Measurements from ENCODE around the gene PTH1R.

The PTH1R gene

DNA sequence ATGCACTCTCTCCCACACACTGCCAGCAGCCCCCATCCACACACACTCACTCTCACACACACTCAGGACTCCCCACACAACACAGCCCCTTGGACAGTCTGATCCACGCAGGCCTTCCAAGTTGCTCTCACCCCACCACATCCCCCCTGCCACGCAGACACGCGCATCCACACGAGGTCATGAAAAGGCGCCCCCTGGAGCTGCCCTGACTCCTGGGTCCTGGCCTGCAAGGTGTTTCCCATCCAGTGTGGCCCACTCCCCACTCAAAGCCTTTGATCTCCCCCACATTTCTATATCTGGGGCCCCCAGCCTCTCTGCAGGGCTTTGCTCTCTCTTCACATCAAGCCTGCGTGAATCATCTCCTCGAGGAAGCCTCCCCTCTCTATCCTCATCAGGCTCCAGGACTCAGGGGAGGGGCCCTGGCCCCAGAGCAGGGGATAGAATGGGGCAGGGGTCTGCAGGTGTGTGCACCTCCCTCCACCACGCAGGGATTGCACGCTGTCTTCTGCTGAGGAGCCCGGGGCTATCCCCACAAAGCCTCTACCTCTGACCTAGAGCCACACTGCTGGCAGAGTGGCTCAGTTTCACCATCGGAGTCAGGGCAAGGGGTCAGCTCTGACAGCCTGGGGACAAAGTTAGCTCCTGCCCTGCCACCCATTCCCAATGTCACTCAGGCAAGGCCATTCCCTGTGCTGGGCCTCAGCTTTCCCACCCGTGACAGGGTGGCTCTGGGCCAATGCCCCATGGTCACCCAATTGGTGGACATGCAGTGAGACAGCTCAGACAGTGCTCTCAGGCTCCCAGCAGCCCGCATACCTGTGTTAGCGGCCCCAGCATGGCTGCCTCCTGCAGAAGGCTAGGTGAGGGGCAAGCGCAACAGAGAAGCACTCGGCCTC, 20.7 kb upstream of the PTH1R start:
- ATAC-seq = no peak
- Mint-ChIP-seq H3K4me1 (no peaks in the 10 kb centered on the region), H3K9me3 (no peaks in the 10 kb centered on the region), H3K27me3 (peaks cover 5% of the 10 kb centered on the region), H3K36me3 (ENCODE audit: low read depth) (no peaks in the 10 kb centered on the region), H3K4me3 (no peak overlapping the region), H3K27ac (no peak overlapping the region)
- DNase-seq = peak; percentile 0

DNA sequence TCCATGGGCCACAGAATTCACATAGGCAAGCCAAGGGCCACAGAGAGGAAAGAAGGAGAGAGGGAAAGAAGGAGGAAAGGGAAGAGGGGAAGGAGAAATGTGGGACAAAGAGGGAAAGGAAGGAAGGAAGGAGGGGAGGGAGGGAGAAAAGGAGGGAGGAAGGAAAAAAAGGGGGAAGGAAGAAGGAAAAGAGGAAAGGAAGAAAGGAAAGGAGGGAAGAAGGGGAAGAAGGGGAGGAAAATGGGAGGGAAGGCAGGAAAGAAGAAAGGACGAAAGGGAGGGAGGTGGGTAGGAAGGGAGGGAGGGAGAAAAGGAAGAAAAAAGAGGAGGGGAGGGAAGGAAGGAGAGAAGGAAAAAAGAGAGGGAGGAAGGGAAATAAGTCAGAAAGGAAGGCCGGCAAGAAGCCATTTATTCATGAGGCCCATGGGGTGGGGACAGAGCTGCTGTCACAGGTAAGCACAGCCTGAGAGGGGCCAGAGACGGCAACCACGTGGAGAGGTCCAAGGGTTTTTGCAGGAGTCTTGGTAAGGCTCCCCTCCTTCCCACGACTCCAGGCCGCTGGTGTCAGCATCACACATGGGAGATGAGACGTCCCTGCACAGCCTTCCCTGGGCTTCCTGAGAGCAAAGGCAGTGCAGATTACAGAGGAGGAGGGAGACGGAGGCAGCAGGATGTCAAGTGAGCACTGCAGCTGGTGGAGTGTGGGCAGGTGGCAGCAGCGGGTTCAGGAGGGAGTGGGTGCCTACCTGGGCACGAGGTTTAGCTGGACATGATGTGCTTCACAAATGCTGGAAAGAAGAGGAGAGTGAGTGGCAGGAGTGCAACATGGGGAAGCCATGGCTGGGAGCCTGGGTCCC, 19.8 kb upstream of the PTH1R start:
- H3K9me3 Mint-ChIP-seq = no peaks in the 10 kb centered on the region
- no peak overlapping the region for H3K4me3 Mint-ChIP-seq
- no peak for ATAC-seq
- H3K27ac Mint-ChIP-seq = no peak overlapping the region
- H3K36me3 Mint-ChIP-seq (ENCODE audit: low read depth) = no peaks in the 10 kb centered on the region
- no peaks in the 10 kb centered on the region for H3K4me1 Mint-ChIP-seq
- no peak for DNase-seq
- H3K27me3 Mint-ChIP-seq = peaks cover 5% of the 10 kb centered on the region

DNA sequence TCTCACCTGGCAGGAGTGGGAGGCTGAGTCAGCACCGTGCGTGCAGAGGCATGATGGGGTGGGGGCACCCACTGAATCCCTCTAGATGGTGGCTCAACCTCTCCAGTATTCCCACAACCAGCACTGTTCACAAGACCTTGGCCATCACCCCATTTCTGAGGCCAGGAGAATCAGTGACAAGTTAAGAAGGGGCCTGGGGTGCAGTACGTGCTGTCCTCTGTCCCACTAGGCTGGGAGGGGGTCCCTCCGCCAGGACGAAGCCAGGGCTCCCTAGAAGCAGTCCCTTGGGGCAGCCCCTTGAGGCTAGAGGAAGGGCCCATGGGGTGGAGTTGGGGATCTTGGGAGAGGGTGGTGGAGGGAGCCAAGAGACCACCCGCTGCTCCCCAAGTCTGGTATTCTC, 19.1 kb upstream of the PTH1R start:
- no peak for ATAC-seq
- no peak for DNase-seq
- no peaks in the 10 kb centered on the region for H3K4me1 Mint-ChIP-seq

DNA sequence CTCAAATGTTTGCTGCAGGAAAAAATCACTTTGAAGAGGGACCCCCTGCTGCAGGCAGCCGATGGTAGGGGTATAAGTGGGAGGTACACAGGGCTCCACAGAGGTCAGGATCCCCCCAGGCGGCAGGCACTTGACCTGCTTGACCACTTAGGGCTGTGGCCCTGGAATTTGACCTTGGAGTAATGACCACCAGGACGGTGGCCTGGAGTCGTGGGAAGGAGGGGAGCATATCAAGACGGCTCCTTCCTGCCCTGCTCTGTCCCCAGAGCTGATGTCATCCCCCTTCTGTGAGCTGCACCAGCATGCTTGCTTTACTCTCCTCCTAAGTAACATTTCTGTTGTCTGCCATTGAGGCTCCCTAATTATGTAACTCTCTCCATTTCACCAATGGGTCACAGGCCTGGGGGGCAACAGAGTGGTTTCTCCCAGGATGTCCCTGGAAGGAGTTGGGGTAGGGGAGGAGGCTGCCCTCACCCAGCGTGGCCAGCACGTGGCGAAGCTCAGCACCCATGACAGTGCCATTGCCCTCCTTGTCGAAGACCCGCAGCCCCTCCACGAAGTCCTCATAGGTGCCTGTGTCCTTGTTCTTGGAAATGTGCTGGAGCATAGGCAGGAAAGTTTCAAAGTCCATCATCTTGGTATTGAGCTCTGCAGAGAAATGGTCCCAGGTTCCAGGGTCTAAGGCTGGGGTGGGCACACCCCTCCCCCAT, 18.4 kb upstream of the PTH1R start:
- DNase-seq = no peak
- Mint-ChIP-seq H3K27ac (no peak overlapping the region), H3K27me3 (peaks cover 5% of the 10 kb centered on the region), H3K36me3 (ENCODE audit: low read depth) (no peaks in the 10 kb centered on the region), H3K9me3 (no peaks in the 10 kb centered on the region), H3K4me1 (no peaks in the 10 kb centered on the region), H3K4me3 (no peak overlapping the region)
- no peak for ATAC-seq

More for the DNA sequence above, 19.1 kb upstream of the PTH1R start:
- no peaks in the 10 kb centered on the region for H3K9me3 Mint-ChIP-seq
- no peak overlapping the region for H3K4me3 Mint-ChIP-seq
- no peaks in the 10 kb centered on the region for H3K36me3 Mint-ChIP-seq (ENCODE audit: low read depth)
- H3K27ac Mint-ChIP-seq = no peak overlapping the region
- peaks cover 5% of the 10 kb centered on the region for H3K27me3 Mint-ChIP-seq

DNA sequence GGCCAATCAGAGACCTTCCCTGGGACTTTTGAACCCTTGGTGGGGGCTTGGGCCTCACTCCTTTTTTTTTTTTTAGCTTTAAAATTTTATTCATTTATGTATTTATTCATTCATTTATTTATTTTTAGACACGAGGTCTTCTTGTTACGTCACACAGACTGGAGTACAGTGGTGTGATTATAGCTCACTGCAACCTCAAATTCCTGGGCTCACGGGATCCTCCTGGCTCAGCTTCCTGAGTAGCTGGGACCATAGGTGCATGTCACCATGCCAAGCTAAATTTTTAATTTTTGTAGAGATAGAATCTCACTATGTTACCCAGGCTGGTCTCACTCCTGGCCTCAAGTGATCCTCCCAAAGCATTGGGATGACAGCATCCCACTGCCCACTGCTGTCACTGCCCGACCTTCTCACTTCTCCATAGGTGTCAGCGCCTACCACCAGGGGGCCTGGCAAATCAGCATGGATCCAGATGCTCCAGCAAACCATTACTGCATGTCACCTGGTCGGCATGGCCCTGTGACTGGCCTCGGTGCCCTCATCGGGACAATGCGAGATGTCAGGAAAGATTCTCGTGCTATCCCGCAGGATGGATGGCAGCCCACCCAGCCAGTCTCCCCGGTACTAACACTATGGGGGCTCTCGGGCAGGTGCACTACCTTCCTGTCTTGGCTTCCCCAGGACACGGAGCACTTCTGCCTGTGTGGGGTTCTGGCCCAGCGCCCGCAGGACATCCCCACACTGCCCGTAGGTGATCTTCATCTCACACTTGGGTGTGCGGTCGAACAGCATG, 17.3 kb upstream of the PTH1R start:
- H3K4me3 Mint-ChIP-seq = no peak overlapping the region
- ATAC-seq (peak; percentile 42), DNase-seq (peak; percentile 25)
- H3K27me3 Mint-ChIP-seq = peaks cover 5% of the 10 kb centered on the region
- no peak overlapping the region for H3K27ac Mint-ChIP-seq
- H3K9me3 Mint-ChIP-seq = no peaks in the 10 kb centered on the region
- no peaks in the 10 kb centered on the region for H3K36me3 Mint-ChIP-seq (ENCODE audit: low read depth)
- no peaks in the 10 kb centered on the region for H3K4me1 Mint-ChIP-seq

DNA sequence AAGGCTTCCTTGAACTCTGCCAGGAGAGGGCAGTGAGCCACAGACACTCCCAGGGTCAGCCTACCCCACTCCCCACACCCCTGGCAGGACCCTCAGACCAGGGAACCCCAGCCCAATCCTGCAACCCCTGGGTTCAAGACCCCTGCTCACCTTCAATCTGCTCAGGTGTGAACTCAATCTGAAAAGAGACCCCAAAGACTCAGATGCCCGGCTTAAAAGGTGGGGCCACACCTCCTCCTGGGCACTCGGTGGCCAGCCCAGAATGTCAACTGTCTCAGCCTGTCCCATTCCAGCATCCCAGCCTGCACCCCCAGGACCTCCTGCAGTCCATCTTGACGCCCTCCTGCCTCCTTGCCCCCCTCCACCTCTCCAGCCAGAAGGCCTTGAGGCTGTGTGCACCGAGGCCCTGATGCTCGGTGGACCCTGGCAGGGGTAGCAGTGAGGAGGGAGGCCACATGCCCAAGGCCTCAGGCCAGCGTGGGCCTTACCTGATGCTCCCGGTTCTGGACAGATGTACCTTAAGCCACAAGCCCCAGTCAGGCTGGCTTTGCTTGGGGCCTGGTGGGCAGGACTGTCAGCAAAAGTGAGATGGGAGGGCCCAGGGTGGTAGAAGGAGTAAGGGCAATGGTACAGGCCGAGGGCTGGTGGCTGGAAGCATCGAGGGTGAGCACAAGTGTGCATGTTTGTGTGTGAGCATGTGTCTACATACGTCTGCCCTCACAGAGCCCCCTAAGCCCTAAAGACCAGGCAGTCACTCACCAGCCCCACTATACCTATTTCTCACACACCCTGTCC, 16.5 kb upstream of the PTH1R start:
- Mint-ChIP-seq H3K4me1 (no peaks in the 10 kb centered on the region), H3K36me3 (ENCODE audit: low read depth) (no peaks in the 10 kb centered on the region), H3K27ac (no peak overlapping the region), H3K4me3 (no peak overlapping the region), H3K9me3 (no peaks in the 10 kb centered on the region), H3K27me3 (peaks cover 5% of the 10 kb centered on the region)
- peak; percentile 2 for DNase-seq
- no peak for ATAC-seq

DNA sequence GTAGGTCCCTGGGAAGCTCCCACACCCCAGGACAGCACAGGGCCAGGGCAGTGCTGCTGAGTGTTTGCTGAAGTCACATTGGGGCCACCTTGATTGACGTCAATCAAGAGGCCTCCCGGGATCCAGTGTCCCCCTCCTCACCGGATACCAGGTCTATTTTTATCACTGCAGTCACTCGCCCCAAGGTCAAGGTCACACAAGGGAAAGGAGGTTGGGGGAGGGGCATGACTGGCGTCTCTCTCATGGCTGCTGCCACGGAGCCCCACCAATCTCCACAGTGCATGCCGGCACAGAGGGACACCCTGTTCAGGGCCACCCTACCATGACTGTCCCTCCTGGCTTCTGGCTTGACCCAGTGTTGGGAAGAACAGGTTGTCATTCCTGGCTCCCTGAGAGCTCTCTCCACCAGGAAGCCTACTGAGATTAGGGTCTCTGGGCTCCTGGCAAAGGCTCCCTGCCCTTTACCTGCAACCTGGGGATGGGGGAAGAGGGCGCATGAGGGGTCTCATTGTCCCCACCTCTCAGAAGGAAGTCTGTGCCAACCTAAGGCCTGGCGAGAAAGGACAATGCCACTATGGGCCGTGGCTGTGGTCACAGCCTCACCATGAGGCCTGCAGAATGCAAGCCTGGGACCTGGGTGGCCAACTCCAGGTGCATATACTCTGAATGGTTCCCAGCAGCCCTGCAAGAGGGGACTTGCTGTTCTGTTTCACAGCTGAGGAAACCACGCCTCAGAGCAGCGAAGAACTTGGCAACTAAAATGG, 15.7 kb upstream of the PTH1R start:
- Mint-ChIP-seq H3K36me3 (ENCODE audit: low read depth) (no peaks in the 10 kb centered on the region), H3K4me3 (no peak overlapping the region), H3K9me3 (no peaks in the 10 kb centered on the region), H3K27ac (no peak overlapping the region), H3K27me3 (peaks cover 4% of the 10 kb centered on the region), H3K4me1 (no peaks in the 10 kb centered on the region)
- ATAC-seq (no peak), DNase-seq (peak; percentile 0)

DNA sequence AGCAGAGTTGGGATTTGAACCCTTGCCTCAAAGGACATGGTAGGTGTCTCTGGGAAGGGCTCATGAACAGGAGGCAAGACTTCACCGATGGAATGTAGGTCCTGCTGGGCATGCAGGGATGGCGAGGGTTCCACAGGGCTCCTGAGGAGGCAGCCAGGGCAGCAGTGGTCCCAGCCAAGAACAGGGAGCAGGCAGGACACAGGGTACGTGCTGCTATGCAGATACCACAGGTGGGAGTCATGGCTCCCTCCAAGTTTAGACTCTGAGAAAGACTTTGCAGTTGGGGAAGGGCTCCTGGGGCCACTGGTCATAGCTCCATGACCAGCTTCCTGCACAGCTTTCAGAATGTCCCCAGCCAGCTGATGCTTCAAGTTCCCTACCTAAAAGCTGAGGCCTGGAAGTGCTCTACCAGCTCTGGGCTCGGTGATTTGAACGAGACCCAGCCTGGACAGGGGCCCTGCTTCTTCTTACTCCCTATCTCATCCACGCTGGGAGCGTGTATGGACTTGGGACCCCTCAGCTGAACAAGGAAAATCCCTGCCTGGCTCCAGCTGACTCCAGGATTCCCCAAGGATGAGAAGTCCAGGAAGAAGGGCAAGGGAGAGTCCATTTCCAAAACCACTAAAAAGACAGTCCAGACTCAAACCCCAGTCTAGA, 15.0 kb upstream of the PTH1R start:
- ATAC-seq (no peak), DNase-seq (no peak)
- no peaks in the 10 kb centered on the region for H3K9me3 Mint-ChIP-seq
- no peak overlapping the region for H3K4me3 Mint-ChIP-seq
- H3K27me3 Mint-ChIP-seq = peaks cover 5% of the 10 kb centered on the region
- H3K36me3 Mint-ChIP-seq (ENCODE audit: low read depth) = no peaks in the 10 kb centered on the region
- no peak overlapping the region for H3K27ac Mint-ChIP-seq
- no peaks in the 10 kb centered on the region for H3K4me1 Mint-ChIP-seq

DNA sequence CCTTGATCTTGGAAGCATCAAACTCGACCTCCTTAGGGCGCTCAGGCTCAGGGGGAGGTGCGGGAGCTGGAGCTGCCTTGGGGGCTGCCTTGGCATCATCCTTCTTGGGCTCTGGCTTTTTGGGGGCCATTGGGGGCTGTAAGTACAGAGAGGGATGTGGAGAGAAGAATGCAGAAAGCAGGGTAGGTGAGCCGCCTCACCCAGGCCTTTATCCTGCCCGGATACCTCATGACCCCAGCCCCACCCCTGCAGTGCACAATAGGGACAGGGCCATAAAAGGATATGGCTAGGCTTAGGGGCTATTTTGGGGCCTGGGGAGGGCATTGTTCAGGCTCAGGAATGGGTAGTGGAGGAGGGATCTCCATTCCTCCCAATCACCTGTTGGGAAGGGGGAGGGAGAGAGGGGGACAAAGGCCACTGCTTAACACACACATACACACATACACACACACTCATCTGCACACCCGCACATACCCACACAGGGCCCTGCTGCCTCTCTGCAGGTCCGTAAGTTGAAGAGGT, 14.2 kb upstream of the PTH1R start, which contains the start of gene MYL3:
TSS of gene MYL3 (minus strand) at position 184 of the 522 bp plus-strand sequence. CDS start at position 130, 54 bp downstream.
- no peaks in the 10 kb centered on the region for H3K9me3 Mint-ChIP-seq
- no peaks in the 10 kb centered on the region for H3K4me1 Mint-ChIP-seq
- ATAC-seq (no peak), DNase-seq (no peak)
- H3K36me3 Mint-ChIP-seq (ENCODE audit: low read depth) = no peaks in the 10 kb centered on the region
- no peak within 1 kb of the TSS for H3K27ac Mint-ChIP-seq
- H3K4me3 Mint-ChIP-seq = no peak within 1 kb of the TSS
- H3K27me3 Mint-ChIP-seq = peaks cover 2% of the 10 kb centered on the region

DNA sequence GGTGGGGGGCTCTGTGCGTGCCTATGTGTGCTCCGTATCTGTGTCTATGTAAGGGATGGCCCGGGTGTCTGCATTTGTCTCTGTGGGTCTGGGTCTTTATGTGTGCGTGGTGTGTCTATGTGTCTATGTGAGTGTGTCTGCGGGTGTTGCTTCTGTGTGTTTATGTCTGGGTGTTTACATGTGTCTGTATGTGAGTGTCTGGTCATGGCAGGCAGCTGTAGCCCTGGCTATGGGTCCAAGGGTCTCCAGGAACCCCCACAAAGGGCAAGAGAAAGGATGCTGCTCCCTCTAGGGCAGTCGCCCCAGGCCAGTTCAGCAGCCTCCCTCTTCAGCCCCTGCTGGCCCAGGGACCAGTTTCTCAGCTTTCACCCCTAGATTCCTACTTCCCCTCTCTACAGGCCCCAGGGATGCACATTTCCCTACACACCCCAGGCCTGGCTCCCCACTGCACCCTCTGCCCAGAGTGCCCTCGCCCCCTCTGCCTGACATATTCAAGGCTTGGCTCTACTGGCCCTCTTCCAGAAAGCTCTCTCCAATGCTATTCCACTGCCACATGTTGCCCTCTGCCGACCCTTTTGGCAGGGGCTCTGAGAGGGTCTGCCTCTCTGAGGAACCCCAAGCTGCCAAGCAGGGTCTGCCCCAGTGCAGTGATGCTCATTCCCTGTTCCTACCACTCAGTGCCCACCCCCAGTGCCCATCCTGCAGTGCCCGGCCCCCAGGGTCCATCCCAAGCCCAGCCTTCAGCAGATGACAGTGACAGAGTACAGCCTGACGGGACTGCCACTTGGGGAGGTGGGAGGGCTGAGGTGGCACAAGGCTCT, 13.2 kb upstream of the PTH1R start:
- Mint-ChIP-seq H3K27me3 (peaks cover 2% of the 10 kb centered on the region), H3K4me1 (no peaks in the 10 kb centered on the region), H3K4me3 (no peak overlapping the region), H3K27ac (no peak overlapping the region), H3K36me3 (ENCODE audit: low read depth) (no peaks in the 10 kb centered on the region), H3K9me3 (no peaks in the 10 kb centered on the region)
- ATAC-seq = no peak
- DNase-seq = no peak

DNA sequence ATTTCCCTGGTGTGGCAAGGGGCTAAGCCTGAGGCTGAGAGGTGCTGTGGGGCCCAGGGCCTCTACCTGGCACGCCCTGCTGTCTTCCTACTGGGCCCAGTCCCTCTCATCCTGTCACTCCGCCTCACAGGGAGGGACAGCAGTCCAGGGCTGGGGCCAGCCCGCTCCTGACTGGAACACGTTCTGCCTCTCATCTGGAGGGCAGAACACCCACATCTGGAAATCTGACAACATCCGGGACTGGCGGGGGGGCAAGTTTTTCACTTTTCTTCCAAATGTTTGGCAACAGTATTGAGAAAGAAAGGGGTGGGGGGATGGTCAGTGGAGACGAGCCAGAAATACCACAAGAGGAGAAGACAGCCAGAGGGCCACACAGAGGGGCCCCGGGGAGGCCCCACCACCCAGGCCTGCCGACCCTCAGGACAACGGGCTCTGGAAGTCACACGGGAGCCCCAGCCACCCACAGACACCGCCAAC, 12.5 kb upstream of the PTH1R start:
- no peak overlapping the region for H3K27ac Mint-ChIP-seq
- H3K36me3 Mint-ChIP-seq (ENCODE audit: low read depth) = no peaks in the 10 kb centered on the region
- H3K4me3 Mint-ChIP-seq = no peak overlapping the region
- DNase-seq (no peak), ATAC-seq (no peak)
- H3K9me3 Mint-ChIP-seq = no peaks in the 10 kb centered on the region
- no peaks in the 10 kb centered on the region for H3K4me1 Mint-ChIP-seq
- peaks cover 2% of the 10 kb centered on the region for H3K27me3 Mint-ChIP-seq

All from activated naive CD8-positive, alpha-beta T cell treated with anti-CD3 and anti-CD28 coated beads, Interleukin-2, amount 50 U/mL, for 24 hours (primary cell).